Measurements from ENCODE around the gene FHOD3. TPM values are rescaled to one million over a fixed set of nuclear protein-coding genes. Genes with fewer than 3 reads are reported as not detected.
"Not testable (repeated sequence)": the region's sequence is repeated elsewhere in the genome, so short reads cannot be mapped to it uniquely, and the experiment has no call there.

Gene FHOD3
- total RNA-seq, 4 donors from 2014 or later: 15.6 to 25.9 (median 21.6) TPM

DNA sequence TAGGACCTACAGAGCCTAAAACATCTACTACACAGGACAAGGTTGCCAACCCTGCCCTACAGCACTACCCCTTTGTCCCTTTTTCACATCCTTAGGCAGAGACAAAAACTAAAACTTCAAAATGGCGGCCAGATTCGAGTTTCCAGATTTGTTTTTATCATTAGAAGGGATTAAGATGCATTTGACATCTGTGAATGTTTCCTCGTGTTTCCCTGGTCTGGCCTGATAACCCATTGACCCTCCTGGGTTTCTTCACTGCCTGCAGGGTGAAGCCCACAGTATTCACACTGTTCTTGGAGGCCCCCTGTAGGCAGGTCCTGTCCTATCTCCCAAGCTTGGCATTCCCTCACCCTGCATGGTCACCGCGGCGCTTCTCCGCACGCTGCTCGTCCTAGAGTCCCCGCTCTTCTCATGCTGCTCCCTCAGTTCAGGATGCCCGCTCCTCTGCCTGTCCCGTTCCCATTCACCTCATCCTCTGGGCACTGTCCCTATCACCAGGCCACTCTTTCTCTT, 463.7 kb downstream of the FHOD3 start:
- peaks cover 0 to 20% (median 0%) of the 10 kb centered on the region in 3 donors for H3K36me3 ChIP-seq
- WGBS, 2 donors: 92 to 93% methylated on average over 12 of the region's 12 CpGs
- no peak for DNase-seq (ENCODE audit: low spot score in 2 of 2)
- H3K4me3 ChIP-seq: no peak overlapping the region
- peaks cover 0 to 8% (median 0%) of the 10 kb centered on the region in 4 donors for H3K4me1 ChIP-seq
- H3K27me3 ChIP-seq: no peaks in the 10 kb centered on the region
- TF ChIP-seq, protein P1, sequence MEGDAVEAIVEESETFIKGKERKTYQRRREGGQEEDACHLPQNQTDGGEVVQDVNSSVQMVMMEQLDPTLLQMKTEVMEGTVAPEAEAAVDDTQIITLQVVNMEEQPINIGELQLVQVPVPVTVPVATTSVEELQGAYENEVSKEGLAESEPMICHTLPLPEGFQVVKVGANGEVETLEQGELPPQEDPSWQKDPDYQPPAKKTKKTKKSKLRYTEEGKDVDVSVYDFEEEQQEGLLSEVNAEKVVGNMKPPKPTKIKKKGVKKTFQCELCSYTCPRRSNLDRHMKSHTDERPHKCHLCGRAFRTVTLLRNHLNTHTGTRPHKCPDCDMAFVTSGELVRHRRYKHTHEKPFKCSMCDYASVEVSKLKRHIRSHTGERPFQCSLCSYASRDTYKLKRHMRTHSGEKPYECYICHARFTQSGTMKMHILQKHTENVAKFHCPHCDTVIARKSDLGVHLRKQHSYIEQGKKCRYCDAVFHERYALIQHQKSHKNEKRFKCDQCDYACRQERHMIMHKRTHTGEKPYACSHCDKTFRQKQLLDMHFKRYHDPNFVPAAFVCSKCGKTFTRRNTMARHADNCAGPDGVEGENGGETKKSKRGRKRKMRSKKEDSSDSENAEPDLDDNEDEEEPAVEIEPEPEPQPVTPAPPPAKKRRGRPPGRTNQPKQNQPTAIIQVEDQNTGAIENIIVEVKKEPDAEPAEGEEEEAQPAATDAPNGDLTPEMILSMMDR (IDR thresholded peaks at IDR 0.05): no peak
- TF ChIP-seq EP300 (IDR thresholded peaks at IDR 0.05): no peak
- no peak for TF ChIP-seq POLR2A (IDR thresholded peaks at IDR 0.05)
- H3K27ac ChIP-seq: no peak overlapping the region
- H3K9me3 ChIP-seq: peaks cover 0 to 3% (median 0%) of the 10 kb centered on the region in 4 donors

DNA sequence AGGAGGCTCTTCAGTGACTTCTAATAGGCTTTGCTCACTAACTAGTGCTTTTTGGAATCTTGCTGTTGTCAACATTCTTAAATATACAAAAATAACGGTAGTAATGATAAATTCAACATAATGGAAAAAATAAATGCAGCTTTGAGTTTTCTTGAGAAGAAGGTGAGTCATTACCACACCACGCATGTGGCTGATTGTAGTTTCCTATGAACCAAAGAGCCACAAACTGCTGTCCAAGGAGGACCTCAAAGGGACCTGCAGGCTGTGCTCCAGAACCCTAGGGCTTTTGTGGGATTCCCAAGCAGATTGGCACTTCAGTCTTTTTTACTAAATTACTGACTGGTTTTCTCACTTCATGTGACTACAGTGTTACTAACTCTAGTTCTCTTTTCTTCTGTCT, 464.6 kb downstream of the FHOD3 start:
- Histone ChIP-seq H3K27me3 (no peaks in the 10 kb centered on the region), H3K4me3 (no peak overlapping the region), H3K27ac (no peak overlapping the region), H3K4me1 (peaks cover 0 to 9% (median 3%) of the 10 kb centered on the region in 4 donors), H3K36me3 (peaks cover 0 to 20% (median 0%) of the 10 kb centered on the region in 3 donors), H3K9me3 (peaks cover 0 to 3% (median 0%) of the 10 kb centered on the region in 4 donors)
- DNase-seq (ENCODE audit: low spot score in 2 of 2): no peak
- TF ChIP-seq POLR2A (IDR thresholded peaks at IDR 0.05) (no peak), EP300 (IDR thresholded peaks at IDR 0.05) (no peak)
- TF ChIP-seq, protein P1 (IDR thresholded peaks at IDR 0.05): no peak
- WGBS, 2 donors: 86 to 95% methylated on average over 2 of the region's 2 CpGs

DNA sequence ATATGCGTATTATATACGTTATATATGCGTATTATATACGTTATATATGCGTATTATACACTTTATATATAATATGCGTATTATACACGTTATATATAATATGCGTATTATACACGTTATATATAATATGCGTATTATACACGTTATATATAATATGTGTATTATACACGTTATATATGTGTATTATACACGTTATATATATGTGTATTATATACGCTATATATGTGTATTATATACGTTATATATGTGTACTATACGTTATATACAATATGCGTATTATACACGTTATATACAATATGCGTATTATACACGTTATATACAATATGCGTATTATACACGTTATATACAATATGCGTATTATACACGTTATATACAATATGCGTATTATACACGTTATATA, 465.5 kb downstream of the FHOD3 start:
- WGBS, 2 donors: 94 to 95% methylated on average over 26 of the region's 26 CpGs
- H3K9me3 ChIP-seq; H3K4me3 ChIP-seq; DNase-seq (ENCODE audit: low spot score in 2 of 2); H3K27me3 ChIP-seq; H3K27ac ChIP-seq: not testable (repeated sequence)
- Histone ChIP-seq H3K4me1 (peaks cover 0 to 15% (median 3%) of the 10 kb centered on the region in 4 donors), H3K36me3 (peaks cover 0 to 20% (median 0%) of the 10 kb centered on the region in 3 donors)

DNA sequence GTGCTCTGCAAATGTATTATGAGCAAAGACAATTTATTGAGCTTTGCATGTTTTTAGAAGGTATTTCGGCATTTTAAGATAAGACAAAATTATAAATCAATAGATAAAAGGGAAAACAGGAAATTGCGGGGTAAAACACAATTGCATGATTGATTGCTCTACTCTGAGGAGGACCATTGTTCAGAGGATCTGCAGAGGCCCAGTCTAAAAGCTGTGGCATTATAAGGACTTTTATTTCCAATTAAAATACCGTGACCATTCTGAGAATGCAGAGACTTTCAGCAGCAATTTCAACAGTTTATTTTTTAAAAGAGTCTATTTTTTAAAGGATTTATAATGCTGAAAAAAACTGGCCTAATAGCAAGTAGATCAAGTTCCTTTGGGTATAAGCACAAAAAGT, 469.3 kb downstream of the FHOD3 start:
- Histone ChIP-seq H3K4me3 (no peak overlapping the region), H3K4me1 (peaks cover 0 to 24% (median 3%) of the 10 kb centered on the region in 4 donors), H3K9me3 (peaks cover 0 to 3% (median 0%) of the 10 kb centered on the region in 4 donors), H3K27me3 (no peaks in the 10 kb centered on the region), H3K27ac (no peak overlapping the region), H3K36me3 (peaks cover 0 to 11% (median 0%) of the 10 kb centered on the region in 3 donors)
- WGBS, 2 donors: 22 to 30% methylated on average over 3 of the region's 3 CpGs
- no peak for DNase-seq (ENCODE audit: low spot score in 2 of 2)
- TF ChIP-seq POLR2A (IDR thresholded peaks at IDR 0.05) (no peak), EP300 (IDR thresholded peaks at IDR 0.05) (no peak)
- TF ChIP-seq, protein P1 (IDR thresholded peaks at IDR 0.05): no peak

DNA sequence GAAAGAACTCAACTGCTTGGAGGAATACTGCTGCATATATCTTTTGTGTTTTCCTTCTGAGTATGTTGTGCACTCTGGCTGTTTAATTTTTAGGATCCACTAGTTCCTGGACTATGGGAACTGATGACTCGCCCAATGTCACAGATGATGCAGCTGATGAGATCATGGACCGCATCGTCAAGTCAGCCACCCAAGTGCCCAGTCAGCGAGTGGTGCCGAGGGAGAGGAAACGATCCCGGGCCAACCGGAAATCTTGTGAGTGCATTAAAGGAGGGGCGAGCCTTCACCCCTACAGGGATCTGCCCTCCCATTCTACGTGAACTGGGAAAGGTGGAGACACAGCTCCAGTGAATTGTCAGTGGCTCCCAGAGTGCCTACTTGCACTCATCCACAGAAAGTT, 471.7 kb downstream of the FHOD3 start:
- H3K4me1 ChIP-seq: peaks cover 0 to 24% (median 3%) of the 10 kb centered on the region in 4 donors
- peaks cover 0 to 4% (median 0%) of the 10 kb centered on the region in 3 donors for H3K36me3 ChIP-seq
- TF ChIP-seq, protein P1 (IDR thresholded peaks at IDR 0.05): no peak
- TF ChIP-seq POLR2A (IDR thresholded peaks at IDR 0.05): no peak
- TF ChIP-seq EP300 (IDR thresholded peaks at IDR 0.05): no peak
- no peak for DNase-seq (ENCODE audit: low spot score in 2 of 2)
- no peaks in the 10 kb centered on the region for H3K27me3 ChIP-seq
- WGBS, 2 donors: 96 to 97% methylated on average over 10 of the region's 10 CpGs
- H3K4me3 ChIP-seq: no peak overlapping the region
- H3K9me3 ChIP-seq: peaks cover 0 to 3% (median 0%) of the 10 kb centered on the region in 4 donors
- no peak overlapping the region for H3K27ac ChIP-seq
